ENCODE measurements around the gene LRTM2. TPM values are rescaled to one million over a fixed set of nuclear protein-coding genes. Genes with fewer than 3 reads are reported as not detected.

LRTM2 gene
- total RNA-seq, 1 experiment from 2014 or later = not detected

DNA sequence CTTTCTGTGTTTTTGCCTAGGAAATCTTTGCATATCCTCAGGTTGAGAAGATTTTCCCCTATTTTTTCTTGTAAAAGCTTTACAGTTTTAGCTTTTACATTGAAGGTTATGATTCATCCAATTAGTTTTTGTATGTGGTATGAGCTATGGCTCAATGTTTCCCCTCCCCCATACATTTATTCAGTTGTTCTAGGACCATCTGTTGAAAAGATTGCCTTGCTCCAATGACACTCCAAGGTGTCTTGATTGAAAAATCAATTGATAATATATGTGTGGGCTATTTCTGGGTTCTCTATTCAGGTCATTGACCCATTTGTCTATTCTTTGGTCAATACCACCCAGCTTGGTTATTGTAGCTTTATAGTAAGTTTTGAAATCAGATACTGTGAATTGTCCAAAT, 42.6 kb downstream of the LRTM2 start:
- DNase-seq (ENCODE audit: low read depth, low spot score) (no peak), ATAC-seq (no peak)
- intact Hi-C loops (cut with micrococcal nuclease; ENCODE audit: unreplicated experiment) (no loop called here), in situ Hi-C loops (cut with HindIII; ENCODE audit: low pct_unique_long_range_greater_than_20kb, low sequenced_read_pairs) (no loop called here)
- Histone ChIP-seq H3K4me3 (ENCODE audit: low read depth in 2 of 2, low read length in 2 of 2) (no peak overlapping the region), H3K27ac (ENCODE audit: low read length) (no peak overlapping the region), H3K27me3 (ENCODE audit: control insufficient read depth, insufficient read depth, low read length) (no peaks in the 10 kb centered on the region), H3K4me1 (ENCODE audit: control insufficient read depth, insufficient read depth, low read length) (no peaks in the 10 kb centered on the region), H3K36me3 (ENCODE audit: control insufficient read depth, insufficient read depth, low read length) (no peaks in the 10 kb centered on the region), H3K9me3 (ENCODE audit: control insufficient read depth, insufficient read depth, low read depth, low read length) (no peaks in the 10 kb centered on the region)
- ChIA-PET POLR2A (no interaction called here), CTCF (no interaction called here)
- TF ChIP-seq TCF7L2 (IDR thresholded peaks at IDR 0.05; ENCODE audit: low read depth, low read length) (no peak), REST (IDR thresholded peaks at IDR 0.05; ENCODE audit: insufficient read depth in 1 of 2, low read depth in 2 of 2, low read length in 1 of 2) (no peak), POLR2AphosphoS5 (IDR thresholded peaks at IDR 0.05; ENCODE audit: low read depth, low read length) (no peak), SIN3A (IDR thresholded peaks at IDR 0.05; ENCODE audit: borderline replicate concordance, insufficient read depth, low read depth, low read length) (no peak)
- TF ChIP-seq, protein P1, sequence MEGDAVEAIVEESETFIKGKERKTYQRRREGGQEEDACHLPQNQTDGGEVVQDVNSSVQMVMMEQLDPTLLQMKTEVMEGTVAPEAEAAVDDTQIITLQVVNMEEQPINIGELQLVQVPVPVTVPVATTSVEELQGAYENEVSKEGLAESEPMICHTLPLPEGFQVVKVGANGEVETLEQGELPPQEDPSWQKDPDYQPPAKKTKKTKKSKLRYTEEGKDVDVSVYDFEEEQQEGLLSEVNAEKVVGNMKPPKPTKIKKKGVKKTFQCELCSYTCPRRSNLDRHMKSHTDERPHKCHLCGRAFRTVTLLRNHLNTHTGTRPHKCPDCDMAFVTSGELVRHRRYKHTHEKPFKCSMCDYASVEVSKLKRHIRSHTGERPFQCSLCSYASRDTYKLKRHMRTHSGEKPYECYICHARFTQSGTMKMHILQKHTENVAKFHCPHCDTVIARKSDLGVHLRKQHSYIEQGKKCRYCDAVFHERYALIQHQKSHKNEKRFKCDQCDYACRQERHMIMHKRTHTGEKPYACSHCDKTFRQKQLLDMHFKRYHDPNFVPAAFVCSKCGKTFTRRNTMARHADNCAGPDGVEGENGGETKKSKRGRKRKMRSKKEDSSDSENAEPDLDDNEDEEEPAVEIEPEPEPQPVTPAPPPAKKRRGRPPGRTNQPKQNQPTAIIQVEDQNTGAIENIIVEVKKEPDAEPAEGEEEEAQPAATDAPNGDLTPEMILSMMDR (IDR thresholded peaks at IDR 0.05) = no peak
- no TSS peak for BruUV-seq (replicated peaks)

- intact Hi-C loops (cut with micrococcal nuclease; ENCODE audit: unreplicated experiment) = no loop called here
- CTCF ChIA-PET = no interaction called here
Observed at GRCh38 chr12:1863823-1864222, 43.5 kb downstream of the LRTM2 start.

More at GRCh38 chr12:1863823-1864222, 43.5 kb downstream of the LRTM2 start:
- Histone ChIP-seq H3K27me3 (ENCODE audit: control insufficient read depth, insufficient read depth, low read length) (no peaks in the 10 kb centered on the region), H3K4me3 (ENCODE audit: low read depth in 2 of 2, low read length in 2 of 2) (no peak overlapping the region), H3K27ac (ENCODE audit: low read length) (no peak overlapping the region), H3K36me3 (ENCODE audit: control insufficient read depth, insufficient read depth, low read length) (no peaks in the 10 kb centered on the region), H3K9me3 (ENCODE audit: control insufficient read depth, insufficient read depth, low read depth, low read length) (no peaks in the 10 kb centered on the region), H3K4me1 (ENCODE audit: control insufficient read depth, insufficient read depth, low read length) (no peaks in the 10 kb centered on the region)
- TF ChIP-seq SIN3A (IDR thresholded peaks at IDR 0.05; ENCODE audit: borderline replicate concordance, insufficient read depth, low read depth, low read length) (no peak), TCF7L2 (IDR thresholded peaks at IDR 0.05; ENCODE audit: low read depth, low read length) (no peak), POLR2AphosphoS5 (IDR thresholded peaks at IDR 0.05; ENCODE audit: low read depth, low read length) (no peak), REST (IDR thresholded peaks at IDR 0.05; ENCODE audit: insufficient read depth in 1 of 2, low read depth in 2 of 2, low read length in 1 of 2) (no peak)
- TF ChIP-seq, protein P1 (IDR thresholded peaks at IDR 0.05) = no peak
- DNase-seq (ENCODE audit: low read depth, low spot score) (no peak), ATAC-seq (no peak)
- in situ Hi-C loops (cut with HindIII; ENCODE audit: low pct_unique_long_range_greater_than_20kb, low sequenced_read_pairs) = no loop called here
- POLR2A ChIA-PET = no interaction called here
- no TSS peak for BruUV-seq (replicated peaks)
